HepG2 (cell line): ENCODE results near the gene CHEK2. TPM values are rescaled to one million over a fixed set of nuclear protein-coding genes. Genes with fewer than 3 reads are reported as not detected.

ENCODE experiments used
- ATM ChIP-seq: fragments of 450-650 bp; IDR thresholded peaks from 2 replicates; pipeline ENCODE4 v1.7.1; 2017; ENCODE audit warnings: mild to moderate bottlenecking, borderline replicate concordance
- HNF4A ChIP-seq: sonication (generic); formaldehyde crosslinking; IDR thresholded peaks from 2 replicates; pipeline ENCODE4 v1.4.0; 2020; ENCODE audit warnings: missing genetic modification reagents
- LCORL ChIP-seq, 2 experiments: fragments of 450-650 bp in 1 of 2; sonication (generic) in 1 of 2; formaldehyde crosslinking in 1 of 2; IDR thresholded peaks; 2 replicates each; pipeline versions ENCODE4 v1.5.0 to v1.6.1; 2017 to 2020; ENCODE audit warnings: antibody characterized with exemption in 1 of 2, missing genetic modification reagents in 1 of 2
- MAFF ChIP-seq: IDR thresholded peaks from 2 replicates; pipeline ENCODE4 v1.6.1; 2011; ENCODE audit warnings: low read depth, low read length, improper control_type of control experiment
- PPARG ChIP-seq: conservative IDR thresholded peaks from 2 replicates; pipeline ENCODE4 v1.6.1; 2016; ENCODE audit warnings: missing biosample characterization, missing genetic modification reagents
- SAP130 ChIP-seq: IDR thresholded peaks from 2 replicates; pipeline ENCODE4 v1.6.1; 2016; ENCODE audit warnings: low read depth
- ZNF124 ChIP-seq: sonication (generic); formaldehyde crosslinking; IDR thresholded peaks from 2 replicates; pipeline ENCODE4 v1.4.0; 2020; ENCODE audit warnings: missing genetic modification reagents
- ZNF207 ChIP-seq: fragments of 450-650 bp; IDR thresholded peaks from 2 replicates; pipeline ENCODE4 v1.6.1; 2016; ENCODE audit warnings: antibody characterized with exemption, borderline replicate concordance
- polyA plus RNA-seq, 8 experiments: library from polyadenylated mRNA; depleted of rRNA in 3 of 8; stranded (reverse) in 7 of 8; unstranded in 1 of 8; fragments of >200 nt; fragmentation: Illumina TruSeq in 4 of 8; extraction: Trizol in 4 of 8; gene quantifications; 2 replicates each; pipeline versions ENCODE4 v1.2.1 to v1.2.3, GENCODE V29; 2011 to 2016; ENCODE audit warnings: low read depth in 4 of 8, missing spikeins in 1 of 8, mixed read lengths in 1 of 8; ENCODE audit not compliant: insufficient read depth in 1 of 8
- total RNA-seq, 5 experiments: library from RNA; depleted of rRNA; stranded (reverse); fragments of >200 nt; fragmentation: Illumina TruSeq; extraction: Trizol; gene quantifications; 2 replicates each; pipeline ENCODE4 v1.2.3, GENCODE V29; 2016; ENCODE audit warnings: low read depth in 1 of 5
- TF ChIP-seq, protein P1 (sequence below), 2 experiments: fragments of 450-650 bp in 1 of 2; sonication (generic) in 1 of 2; formaldehyde crosslinking in 1 of 2; IDR thresholded peaks; 2 replicates each; pipeline versions ENCODE4 v1.6.1 to v1.8.0; 2016 to 2022; ENCODE audit warnings: antibody characterized with exemption in 1 of 2, mild to moderate bottlenecking in 1 of 2, missing genetic modification reagents in 1 of 2
- TF ChIP-seq, protein P2 (sequence below): sonication (generic); formaldehyde crosslinking; IDR thresholded peaks from 2 replicates; pipeline ENCODE4 v1.4.0; 2020; ENCODE audit warnings: missing genetic modification reagents, borderline replicate concordance
- TF ChIP-seq, protein P3 (sequence below), 2 experiments: sonication (generic) in 1 of 2; formaldehyde crosslinking in 1 of 2; IDR thresholded peaks; 2 replicates each; pipeline versions ENCODE4 v1.5.1 to v1.6.1; 2011 to 2020; ENCODE audit warnings: borderline replicate concordance in 1 of 2, low read depth in 1 of 2, low read length in 1 of 2, mild to moderate bottlenecking in 1 of 2, missing genetic modification reagents in 1 of 2, moderate library complexity in 1 of 2

The CHEK2 gene
- total and polyA plus RNA-seq, 2 of the 13 experiments (the other 11 are each of a cell fraction or from before 2014, with no cell fraction given), result 27.0 to 40.5 TPM

DNA sequence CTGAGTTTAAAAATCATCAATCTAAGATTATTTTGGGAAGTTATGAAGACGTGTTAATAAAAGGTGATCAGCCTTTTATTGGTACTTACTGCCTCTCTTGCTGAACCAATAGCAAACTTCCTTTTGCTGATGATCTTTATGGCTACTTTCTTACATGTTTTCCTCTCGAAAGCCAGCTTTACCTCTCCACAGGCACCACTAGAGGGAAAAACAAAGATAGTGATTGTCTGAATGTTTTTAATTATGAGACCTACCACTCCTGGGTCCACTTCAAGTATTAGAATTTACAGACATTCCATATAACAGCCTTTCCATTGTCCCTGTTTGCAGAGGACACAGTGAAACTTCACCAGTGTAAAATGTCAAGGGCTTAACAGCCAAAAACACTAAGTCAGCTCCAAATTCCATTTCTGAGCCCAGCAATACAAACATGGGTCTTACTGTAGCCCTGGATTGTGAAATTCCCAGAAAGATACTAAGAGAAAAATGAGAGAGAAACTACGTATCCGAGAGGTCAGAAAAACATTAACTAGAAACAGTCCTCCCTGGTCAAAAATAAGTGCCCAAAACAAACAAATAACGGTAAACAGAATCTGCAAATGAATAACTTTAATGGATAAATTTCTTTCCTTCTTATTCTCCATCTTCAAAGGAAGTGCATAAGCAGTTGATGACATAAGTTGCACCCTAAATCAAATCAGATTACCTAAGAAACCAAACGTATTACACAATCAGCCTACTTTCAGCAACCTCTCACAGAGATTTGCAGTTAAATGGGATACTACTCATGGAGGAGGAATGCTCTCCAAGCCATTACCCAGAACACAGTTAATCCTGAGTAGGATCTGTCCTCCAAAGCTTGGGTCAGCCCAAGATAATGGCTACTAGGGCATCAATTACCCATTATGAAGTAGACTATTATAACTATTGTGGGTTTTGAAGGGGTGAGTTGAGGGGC lies 29.5 kb downstream of the CHEK2 start (continued):
- TF ChIP-seq, protein P1, sequence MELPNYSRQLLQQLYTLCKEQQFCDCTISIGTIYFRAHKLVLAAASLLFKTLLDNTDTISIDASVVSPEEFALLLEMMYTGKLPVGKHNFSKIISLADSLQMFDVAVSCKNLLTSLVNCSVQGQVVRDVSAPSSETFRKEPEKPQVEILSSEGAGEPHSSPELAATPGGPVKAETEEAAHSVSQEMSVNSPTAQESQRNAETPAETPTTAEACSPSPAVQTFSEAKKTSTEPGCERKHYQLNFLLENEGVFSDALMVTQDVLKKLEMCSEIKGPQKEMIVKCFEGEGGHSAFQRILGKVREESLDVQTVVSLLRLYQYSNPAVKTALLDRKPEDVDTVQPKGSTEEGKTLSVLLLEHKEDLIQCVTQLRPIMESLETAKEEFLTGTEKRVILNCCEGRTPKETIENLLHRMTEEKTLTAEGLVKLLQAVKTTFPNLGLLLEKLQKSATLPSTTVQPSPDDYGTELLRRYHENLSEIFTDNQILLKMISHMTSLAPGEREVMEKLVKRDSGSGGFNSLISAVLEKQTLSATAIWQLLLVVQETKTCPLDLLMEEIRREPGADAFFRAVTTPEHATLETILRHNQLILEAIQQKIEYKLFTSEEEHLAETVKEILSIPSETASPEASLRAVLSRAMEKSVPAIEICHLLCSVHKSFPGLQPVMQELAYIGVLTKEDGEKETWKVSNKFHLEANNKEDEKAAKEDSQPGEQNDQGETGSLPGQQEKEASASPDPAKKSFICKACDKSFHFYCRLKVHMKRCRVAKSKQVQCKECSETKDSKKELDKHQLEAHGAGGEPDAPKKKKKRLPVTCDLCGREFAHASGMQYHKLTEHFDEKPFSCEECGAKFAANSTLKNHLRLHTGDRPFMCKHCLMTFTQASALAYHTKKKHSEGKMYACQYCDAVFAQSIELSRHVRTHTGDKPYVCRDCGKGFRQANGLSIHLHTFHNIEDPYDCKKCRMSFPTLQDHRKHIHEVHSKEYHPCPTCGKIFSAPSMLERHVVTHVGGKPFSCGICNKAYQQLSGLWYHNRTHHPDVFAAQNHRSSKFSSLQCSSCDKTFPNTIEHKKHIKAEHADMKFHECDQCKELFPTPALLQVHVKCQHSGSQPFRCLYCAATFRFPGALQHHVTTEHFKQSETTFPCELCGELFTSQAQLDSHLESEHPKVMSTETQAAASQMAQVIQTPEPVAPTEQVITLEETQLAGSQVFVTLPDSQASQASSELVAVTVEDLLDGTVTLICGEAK (IDR thresholded peaks at IDR 0.05), result no peak
- TF ChIP-seq, protein P1 (CRISPR knock-in tag; IDR thresholded peaks at IDR 0.05), result no peak
- peak; percentile 40; the same call in 1 of the 2 replicates for TF ChIP-seq LCORL (IDR thresholded peaks at IDR 0.05)
- TF ChIP-seq LCORL (CRISPR knock-in tag; IDR thresholded peaks at IDR 0.05), result peak; percentile 66; the same call in 1 of the 2 replicates
- TF ChIP-seq, protein P2, sequence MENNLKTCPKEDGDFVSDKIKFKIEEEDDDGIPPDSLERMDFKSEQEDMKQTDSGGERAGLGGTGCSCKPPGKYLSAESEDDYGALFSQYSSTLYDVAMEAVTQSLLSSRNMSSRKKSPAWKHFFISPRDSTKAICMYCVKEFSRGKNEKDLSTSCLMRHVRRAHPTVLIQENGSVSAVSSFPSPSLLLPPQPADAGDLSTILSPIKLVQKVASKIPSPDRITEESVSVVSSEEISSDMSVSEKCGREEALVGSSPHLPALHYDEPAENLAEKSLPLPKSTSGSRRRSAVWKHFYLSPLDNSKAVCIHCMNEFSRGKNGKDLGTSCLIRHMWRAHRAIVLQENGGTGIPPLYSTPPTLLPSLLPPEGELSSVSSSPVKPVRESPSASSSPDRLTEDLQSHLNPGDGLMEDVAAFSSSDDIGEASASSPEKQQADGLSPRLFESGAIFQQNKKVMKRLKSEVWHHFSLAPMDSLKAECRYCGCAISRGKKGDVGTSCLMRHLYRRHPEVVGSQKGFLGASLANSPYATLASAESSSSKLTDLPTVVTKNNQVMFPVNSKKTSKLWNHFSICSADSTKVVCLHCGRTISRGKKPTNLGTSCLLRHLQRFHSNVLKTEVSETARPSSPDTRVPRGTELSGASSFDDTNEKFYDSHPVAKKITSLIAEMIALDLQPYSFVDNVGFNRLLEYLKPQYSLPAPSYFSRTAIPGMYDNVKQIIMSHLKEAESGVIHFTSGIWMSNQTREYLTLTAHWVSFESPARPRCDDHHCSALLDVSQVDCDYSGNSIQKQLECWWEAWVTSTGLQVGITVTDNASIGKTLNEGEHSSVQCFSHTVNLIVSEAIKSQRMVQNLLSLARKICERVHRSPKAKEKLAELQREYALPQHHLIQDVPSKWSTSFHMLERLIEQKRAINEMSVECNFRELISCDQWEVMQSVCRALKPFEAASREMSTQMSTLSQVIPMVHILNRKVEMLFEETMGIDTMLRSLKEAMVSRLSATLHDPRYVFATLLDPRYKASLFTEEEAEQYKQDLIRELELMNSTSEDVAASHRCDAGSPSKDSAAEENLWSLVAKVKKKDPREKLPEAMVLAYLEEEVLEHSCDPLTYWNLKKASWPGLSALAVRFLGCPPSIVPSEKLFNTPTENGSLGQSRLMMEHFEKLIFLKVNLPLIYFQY, result peak; percentile 40; the same call in 1 of the 2 replicates
- TF ChIP-seq ZNF124 (CRISPR knock-in tag), result 0 out of 2 replicates have a peak, but pooled peaks have one; percentile 16
- TF ChIP-seq PPARG (CRISPR knock-in tag), result peak; percentile 51
- TF ChIP-seq SAP130 (CRISPR knock-in tag), result peak; percentile 24; the same call in 1 of the 2 replicates
- TF ChIP-seq, protein P3, sequence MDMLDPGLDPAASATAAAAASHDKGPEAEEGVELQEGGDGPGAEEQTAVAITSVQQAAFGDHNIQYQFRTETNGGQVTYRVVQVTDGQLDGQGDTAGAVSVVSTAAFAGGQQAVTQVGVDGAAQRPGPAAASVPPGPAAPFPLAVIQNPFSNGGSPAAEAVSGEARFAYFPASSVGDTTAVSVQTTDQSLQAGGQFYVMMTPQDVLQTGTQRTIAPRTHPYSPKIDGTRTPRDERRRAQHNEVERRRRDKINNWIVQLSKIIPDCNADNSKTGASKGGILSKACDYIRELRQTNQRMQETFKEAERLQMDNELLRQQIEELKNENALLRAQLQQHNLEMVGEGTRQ (IDR thresholded peaks at IDR 0.05; ENCODE audit: low read depth, low read length), result no peak
- TF ChIP-seq, protein P3 (CRISPR knock-in tag; IDR thresholded peaks at IDR 0.05; ENCODE audit: borderline replicate concordance), result no peak
- peak; percentile 64 for TF ChIP-seq HNF4A
- TF ChIP-seq ZNF207, result no peak
- TF ChIP-seq ATM, result no peak
- peak; percentile 53 for TF ChIP-seq MAFF
